K562 (cell line): ENCODE results near the gene EFR3B. TPM values are rescaled to one million over a fixed set of nuclear protein-coding genes. Genes with fewer than 3 reads are reported as not detected.
"Not testable (repeated sequence)": the region's sequence is repeated elsewhere in the genome, so short reads cannot be mapped to it uniquely, and the experiment has no call there.

Source experiments
- ATAC-seq: fragments of 200-7000 bp; cut with Tn5 transposase; 3 replicates; pipeline ENCODE4 v1.9.1; 2020; ENCODE audit warnings: moderate library complexity
- BruUV-seq: library from RNA; stranded (reverse); fragments of 400-500 nt; replicated peaks from 2 replicates; lab custom pipeline; 2021; lab: Mats Ljungman, UMichigan
- CTCF ChIA-PET: fragments of 300-600 bp; formaldehyde crosslinking; extraction: SDS; loops from one replicate; lab custom pipeline; 2021; ENCODE audit warnings: low intra/inter-chr PET ratio; lab: Yijun Ruan, JAX
- POLR2A ChIA-PET: fragments of 300-600, 350-650 bp; sonication (Branson Sonifier 250); formaldehyde crosslinking; extraction: SDS; loops from one replicate; lab custom pipeline; 2021; ENCODE audit warnings: antibody characterized with exemption, inconsistent platforms; lab: Yijun Ruan, JAX
- DNase-seq, 4 experiments: peaks; one replicate each; pipeline versions ENCODE4 v3.0.0 to v3.0.0-alpha.2; 2011 to 2018; ENCODE audit warnings: low spot score in 3 of 4, mixed read lengths in 3 of 4; ENCODE audit errors: extremely low read depth in 1 of 4
- FAIRE-seq: peaks from 2 replicates; lab custom pipeline; 2011; peaks lifted over from hg19 to GRCh38; lab: Jason Lieb, UNC
- H2AFZ ChIP-seq: 2 replicates; pipeline ENCODE4 v1.6.0; 2011; ENCODE audit warnings: low read depth, low read length, control low read depth, inconsistent platforms
- H3K27ac ChIP-seq: fragments of 200-600 bp; 3 replicates; pipeline ENCODE4 v1.8.0; 2011; ENCODE audit warnings: low read depth, mild to moderate bottlenecking, control low read depth, inconsistent platforms, low read length, moderate library complexity, mixed read lengths; ENCODE audit errors: extremely low read depth
- H3K27me3 ChIP-seq, 2 experiments: fragments of 300-600 bp in 1 of 2; 2 replicates in 1 of 2; 3 replicates in 1 of 2; pipeline versions ENCODE4 v1.6.0 to v1.8.0; 2011; ENCODE audit warnings: inconsistent platforms in 2 of 2, low read length in 2 of 2, mild to moderate bottlenecking in 1 of 2, mixed read lengths in 1 of 2, moderate library complexity in 1 of 2; ENCODE audit not compliant: control insufficient read depth in 2 of 2, insufficient read depth in 2 of 2
- H3K36me3 ChIP-seq: fragments of 300-600 bp; 3 replicates; pipeline ENCODE4 v1.8.0; 2011; ENCODE audit warnings: mild to moderate bottlenecking, low read length, inconsistent platforms; ENCODE audit not compliant: control insufficient read depth, insufficient read depth
- H3K4me1 ChIP-seq, 2 experiments: fragments of 200-600 bp in 1 of 2; replicated peaks in 1 of 2; 2 replicates in 1 of 2; 3 replicates in 1 of 2; pipeline versions ENCODE4 v1.5.1 to v1.8.0; 2011; ENCODE audit warnings: inconsistent platforms in 2 of 2, low read length in 2 of 2, mild to moderate bottlenecking in 1 of 2, mixed read lengths in 1 of 2, moderate library complexity in 1 of 2; ENCODE audit not compliant: control insufficient read depth in 2 of 2, insufficient read depth in 2 of 2
- H3K4me2 ChIP-seq: 2 replicates; pipeline ENCODE4 v1.6.1; 2011; ENCODE audit warnings: low read length, control low read depth, inconsistent platforms, mixed read lengths; ENCODE audit not compliant: insufficient read depth
- H3K4me3 ChIP-seq: fragments of 200-600 bp; sonication (generic), shearing (Covaris generic); 2 replicates; pipeline ENCODE4 v1.5.1; 2016; ENCODE audit warnings: control low read depth, inconsistent platforms
- H3K79me2 ChIP-seq: fragments of 200-600 bp; 3 replicates; pipeline ENCODE4 v1.8.0; 2011; ENCODE audit warnings: low read length, inconsistent platforms; ENCODE audit not compliant: control insufficient read depth, insufficient read depth
- H3K9ac ChIP-seq, 2 experiments: 2 replicates each; pipeline versions ENCODE4 v1.6.0 to v1.6.1; 2011; ENCODE audit warnings: low read depth in 2 of 2, low read length in 2 of 2, control low read depth in 1 of 2, inconsistent platforms in 1 of 2, mild to moderate bottlenecking in 1 of 2, mixed read lengths in 1 of 2; ENCODE audit not compliant: insufficient read depth in 1 of 2
- H3K9me1 ChIP-seq: one replicate; pipeline ENCODE4 v1.6.0; 2011; ENCODE audit warnings: inconsistent platforms, mild to moderate bottlenecking, low read length, moderate library complexity; ENCODE audit not compliant: control insufficient read depth, insufficient read depth
- H3K9me3 ChIP-seq: replicated peaks from 2 replicates; pipeline ENCODE4 v1.5.1; 2011; ENCODE audit warnings: low read depth, low read length, inconsistent platforms; ENCODE audit not compliant: control insufficient read depth, insufficient read depth
- H4K20me1 ChIP-seq: replicated peaks from 2 replicates; pipeline ENCODE4 v1.6.1; 2011; ENCODE audit warnings: low read length, inconsistent platforms, mixed read lengths; ENCODE audit not compliant: control insufficient read depth, insufficient read depth
- KLF10 ChIP-seq: fragments of 250-450 bp; sonication (Bioruptor Pico); IDR thresholded peaks from 2 replicates; pipeline ENCODE4 v1.6.1; 2021; ENCODE audit warnings: matching md5 sums
- MXD1 ChIP-seq: fragments of 250-450 bp; sonication (Bioruptor Pico); IDR thresholded peaks from 2 replicates; pipeline ENCODE4 v1.8.0; 2021; ENCODE audit warnings: borderline replicate concordance, mild to moderate bottlenecking, moderate library complexity; ENCODE audit not compliant: poor library complexity, severe bottlenecking
- NR2C2 ChIP-seq, 2 experiments: fragments of 200-800 bp in 1 of 2; sonication (Bioruptor generic) in 1 of 2; sonication (generic) in 1 of 2; formaldehyde crosslinking in 1 of 2; IDR thresholded peaks; 2 replicates each; pipeline versions ENCODE4 v1.6.1 to v1.8.0; 2016 to 2022; ENCODE audit warnings: mild to moderate bottlenecking in 1 of 2, missing compliant biosample characterization in 1 of 2, missing genetic modification characterization in 1 of 2, missing genetic modification reagents in 1 of 2
- SPI1 ChIP-seq: IDR thresholded peaks from 2 replicates; pipeline ENCODE4 v1.6.1; 2011; ENCODE audit warnings: low read depth, low read length, control low read depth, borderline replicate concordance
- YY1 ChIP-seq, 3 experiments: IDR thresholded peaks; 2 replicates each; pipeline ENCODE4 v1.6.1; 2011; ENCODE audit warnings: low read length in 2 of 3, mild to moderate bottlenecking in 2 of 3, moderate library complexity in 2 of 3, borderline replicate concordance in 1 of 3, control low read depth in 1 of 3, low read depth in 1 of 3; ENCODE audit not compliant: insufficient read depth in 3 of 3, insufficient replicate concordance in 2 of 3, control insufficient read depth in 1 of 3, insufficient read length in 1 of 3; ENCODE audit errors: extremely low read depth in 1 of 3
- ZBTB33 ChIP-seq: sonication (generic); formaldehyde crosslinking; IDR thresholded peaks from 2 replicates; pipeline ENCODE4 v1.8.1; 2023; ENCODE audit warnings: mild to moderate bottlenecking, missing genetic modification reagents
- ZFPM2 ChIP-seq: fragments of 250-450 bp; sonication (Bioruptor Pico); IDR thresholded peaks from 2 replicates; pipeline ENCODE4 v1.5.1; 2022; ENCODE audit warnings: mild to moderate bottlenecking
- ZNF263 ChIP-seq: sonication (generic); formaldehyde crosslinking; IDR thresholded peaks from 2 replicates; pipeline ENCODE4 v1.8.0; 2022; ENCODE audit warnings: mild to moderate bottlenecking, missing genetic modification reagents, borderline replicate concordance
- WGBS: fragments of 100-300 bp; shearing (Covaris generic); methylation state at CpG from one replicate; pipeline ENCODE4 v1.1.6; 2016; ENCODE audit warnings: low coverage, mixed read lengths; ENCODE audit not compliant: insufficient coverage; ENCODE audit errors: missing lambda C conversion rate; 5-methylcytosine and 5-hydroxymethylcytosine counted together
- in situ Hi-C: fragments of 300-500 bp; cut with MboI; formaldehyde crosslinking; loops from 4 replicates; pipeline ENCODE4 v1.15.0; 2018; ENCODE audit warnings: inconsistent platforms, mixed read lengths
- intact Hi-C: fragments of 100-400 bp; cut with micrococcal nuclease; formaldehyde crosslinking; loops from 2 replicates; pipeline ENCODE4 v1.14.2; 2022
- polyA plus RNA-seq, 8 experiments: library from polyadenylated mRNA; depleted of rRNA in 4 of 8; stranded (reverse) in 5 of 8; unstranded in 3 of 8; fragments of >200 nt; fragmentation: Nextera tagmentation in 2 of 8; fragmentation: Illumina TruSeq in 1 of 8; extraction: Ambion mirVana in 2 of 8; extraction: Trizol in 1 of 8; gene quantifications; 2 replicates each; pipeline versions ENCODE4 v1.2.1 to v1.2.3, GENCODE V29; 2011 to 2014; ENCODE audit warnings: inconsistent platforms in 1 of 8, missing spikeins in 1 of 8
- total RNA-seq, 7 experiments: library from RNA; depleted of rRNA in 6 of 7; stranded (reverse); fragments of >200 nt in 6 of 7; fragmentation: Illumina TruSeq in 2 of 7; extraction: Trizol in 2 of 7; gene quantifications; 2 replicates each; pipeline versions ENCODE4 v1.2.1 to v1.2.3, GENCODE V29; 2011 to 2021; ENCODE audit warnings: low replicate concordance in 1 of 7

The EFR3B gene
- total and polyA plus RNA-seq, 9 of the 15 experiments (the other 6 are each of a cell fraction or from before 2014, with no cell fraction given) = not detected

GRCh38 chr2:25161055-25161781, 119.3 kb downstream of the EFR3B start:
- intact Hi-C loops (loop anchor here (10.0 kb wide), 1 partner anchor 214 kb away; no protein-coding TSS in a partner anchor), in situ Hi-C loops (no loop called here)
- H3K4me1 ChIP-seq = peaks cover 3 to 11% of the 10 kb centered on the region in 2 experiments; a peak in 3 of 5 replicates
- no peak overlapping the region for H3K4me3 ChIP-seq
- no peak overlapping the region for H3K27ac ChIP-seq
- H3K9me3 ChIP-seq = no peaks in the 10 kb centered on the region
- ChIA-PET POLR2A (no interaction called here), CTCF (no interaction called here)
- no peak for DNase-seq
- BruUV-seq = no TSS peak
- H3K27me3 ChIP-seq = peaks cover 11 to 36% of the 10 kb centered on the region in 2 experiments
- WGBS = 54% methylated on average over 22 of the region's 69 CpGs
- no peaks in the 10 kb centered on the region for H3K9me1 ChIP-seq
- FAIRE-seq = no peak
- no peaks in the 10 kb centered on the region; the same call in 1 of the 2 replicates for H4K20me1 ChIP-seq
- no peak overlapping the region for H2AFZ ChIP-seq
- TF ChIP-seq NR2C2 (CRISPR knock-in tag; IDR thresholded peaks at IDR 0.05) = peak; percentile 29; the same call in 1 of the 2 replicates
- TF ChIP-seq NR2C2 (tag; IDR thresholded peaks at IDR 0.05) = no peak
- no peak for TF ChIP-seq MXD1
- TF ChIP-seq ZBTB33 = peak; percentile 86
- TF ChIP-seq YY1 (IDR thresholded peaks at IDR 0.05; ENCODE audit: borderline replicate concordance in 1 of 3, control insufficient read depth in 1 of 3, extremely low read depth in 1 of 3, insufficient read depth in 3 of 3, insufficient read length in 1 of 3, insufficient replicate concordance in 2 of 3, low read depth in 1 of 3, low read length in 2 of 3) = peak in 1 of 3 experiments; percentile 22
- TF ChIP-seq SPI1 = no peak
- peak; percentile 44; the same call in 1 of the 2 replicates for TF ChIP-seq ZNF263 (CRISPR knock-in tag)
- no peak for TF ChIP-seq ZFPM2
- TF ChIP-seq KLF10 (CRISPR knock-in tag) = no peak
- no peaks in the 10 kb centered on the region for H3K79me2 ChIP-seq
- H3K4me2 ChIP-seq = no peak overlapping the region
- H3K9ac ChIP-seq = no peak overlapping the region
- H3K36me3 ChIP-seq = no peaks in the 10 kb centered on the region
- ATAC-seq = no peak

- H3K4me3 ChIP-seq, H3K9me3 ChIP-seq, DNase-seq, H3K4me2 ChIP-seq, in situ Hi-C loops, H3K27ac ChIP-seq, H3K9me1 ChIP-seq, BruUV-seq, H4K20me1 ChIP-seq, H3K36me3 ChIP-seq, FAIRE-seq, H3K79me2 ChIP-seq, H3K9ac ChIP-seq, ATAC-seq, H2AFZ ChIP-seq, CTCF ChIA-PET: not testable (repeated sequence)
- POLR2A ChIA-PET = interaction anchor here (0.8 to 1.4 kb wide), 2 partner anchors 13 to 32 kb away, joined by 3 to 4 read pairs; no protein-coding TSS in a partner anchor
- Histone ChIP-seq H3K27me3 (peaks cover 17 to 35% of the 10 kb centered on the region in 2 experiments), H3K4me1 (peaks cover 3 to 11% of the 10 kb centered on the region in 2 experiments; a peak in 3 of 5 replicates)
- intact Hi-C loops = loop anchor here (10.0 kb wide), 1 partner anchor 213 kb away; no protein-coding TSS in a partner anchor
- WGBS = 26% methylated on average over 7 of the region's 7 CpGs
These were observed 120.2 kb downstream of the EFR3B start for GRCh38 chr2:25162061-25162460.
